ENCODE measurements around the gene FRMD3.

Gene FRMD3

GRCh38 chr9:83198371-83198770, 339.8 kb downstream of the FRMD3 start:
- no peak for TF ChIP-seq CTCF (IDR thresholded peaks at IDR 0.05; ENCODE audit: low read depth, low read length, missing control alignments)
- no peak overlapping the region for H3K4me3 ChIP-seq (replicated peaks; ENCODE audit: low read depth, low read length)
- DNase-seq (ENCODE audit: extremely low read depth, low read depth) = no peak

- no peak for DNase-seq (ENCODE audit: extremely low read depth, low read depth)
- TF ChIP-seq CTCF (IDR thresholded peaks at IDR 0.05; ENCODE audit: low read depth, low read length, missing control alignments) = no peak
- no peak overlapping the region for H3K4me3 ChIP-seq (replicated peaks; ENCODE audit: low read depth, low read length)
These were observed 340.6 kb downstream of the FRMD3 start for GRCh38 chr9:83197591-83197990.

- DNase-seq (ENCODE audit: extremely low read depth, low read depth) = no peak
- no peak overlapping the region for H3K4me3 ChIP-seq (replicated peaks; ENCODE audit: low read depth, low read length)
- no peak for TF ChIP-seq CTCF (IDR thresholded peaks at IDR 0.05; ENCODE audit: low read depth, low read length, missing control alignments)
These were observed 341.3 kb downstream of the FRMD3 start for GRCh38 chr9:83196946-83197345.

Data from HFF-Myc (cell line).